NOMO-1 treated with dmso at 0.1 percent for 144 hours (cell line): Measurements from ENCODE around the gene ST6GALNAC4.

Source experiments
- DNase-seq: peaks from one replicate; lab custom pipeline; 2025; ENCODE audit not compliant: unreplicated experiment; lab: John Stamatoyannopoulos, UW

Gene ST6GALNAC4

GRCh38 chr9:127916720-127917581 is at the start of gene ST6GALNAC4:
Gene ST6GALNAC4, minus strand, starts transcription at chr9:127917041. Its CDS starts 622 bp downstream, at chr9:127916419.
- DNase-seq: peak; percentile 81

GRCh38 chr9:127965953-127966352 is 49.1 kb upstream of the ST6GALNAC4 start:
- DNase-seq: no peak

GRCh38 chr9:127963359-127964064 is 46.7 kb upstream of the ST6GALNAC4 start:
- DNase-seq: no peak

GRCh38 chr9:127963041-127963358 is 46.2 kb upstream of the ST6GALNAC4 start:
- DNase-seq: no peak

- DNase-seq: no peak
Measured at GRCh38 chr9:127962278-127962677, 45.4 kb upstream of the ST6GALNAC4 start.

GRCh38 chr9:127961613-127962155 is 44.8 kb upstream of the ST6GALNAC4 start:
- DNase-seq: no peak

GRCh38 chr9:127961155-127961490 is 44.3 kb upstream of the ST6GALNAC4 start:
- no peak for DNase-seq

- no peak for DNase-seq
Measured at GRCh38 chr9:127960410-127961154, 43.7 kb upstream of the ST6GALNAC4 start.

- no peak for DNase-seq
Measured at GRCh38 chr9:127959841-127960409, 43.1 kb upstream of the ST6GALNAC4 start.

- no peak for DNase-seq
Measured at GRCh38 chr9:127959398-127959797, 42.6 kb upstream of the ST6GALNAC4 start.

- DNase-seq: no peak
Measured at GRCh38 chr9:127958728-127959127, 41.9 kb upstream of the ST6GALNAC4 start.

GRCh38 chr9:127955294-127956015 is 38.6 kb upstream of the ST6GALNAC4 start:
- no peak for DNase-seq

- no peak for DNase-seq
Measured at GRCh38 chr9:127954831-127955293, 38.0 kb upstream of the ST6GALNAC4 start.

- DNase-seq: no peak
Measured at GRCh38 chr9:127953768-127954505, 37.1 kb upstream of the ST6GALNAC4 start.

- no peak for DNase-seq
Measured at GRCh38 chr9:127953154-127953553, 36.3 kb upstream of the ST6GALNAC4 start.

- no peak for DNase-seq
Measured at GRCh38 chr9:127950513-127951289, 33.9 kb upstream of the ST6GALNAC4 start.

GRCh38 chr9:127949827-127950512 is 33.1 kb upstream of the ST6GALNAC4 start:
- no peak for DNase-seq
